IgD-negative memory B cell (primary cell): ENCODE results near the gene MTMR1. TPM values are rescaled to one million over a fixed set of nuclear protein-coding genes. Genes with fewer than 3 reads are reported as not detected.

Source experiments
- H3K27ac Mint-ChIP-seq, 3 donors: one replicate each; pipeline ENCODE4 v1.8.0; 2020 to 2022; ENCODE audit warnings: mild to moderate bottlenecking in 3 of 3, mixed read lengths in 3 of 3, moderate library complexity in 1 of 3
- H3K27me3 Mint-ChIP-seq: one replicate; pipeline ENCODE4 v1.8.0; 2021; ENCODE audit warnings: mixed read lengths
- H3K36me3 Mint-ChIP-seq: one replicate; pipeline ENCODE4 v1.8.0; 2020; ENCODE audit warnings: mild to moderate bottlenecking, mixed read lengths
- H3K4me1 Mint-ChIP-seq, 3 donors: one replicate each; pipeline ENCODE4 v1.8.0; 2020 to 2022; ENCODE audit warnings: mixed read lengths in 3 of 3, mild to moderate bottlenecking in 1 of 3
- H3K4me3 Mint-ChIP-seq, 4 donors: one replicate each; pipeline ENCODE4 v1.8.0; 2020 to 2022; ENCODE audit warnings: mild to moderate bottlenecking in 4 of 4, mixed read lengths in 4 of 4, moderate library complexity in 3 of 4
- H3K9me3 Mint-ChIP-seq, 3 donors: one replicate each; pipeline ENCODE4 v1.8.0; 2020 to 2021; ENCODE audit warnings: mixed read lengths in 3 of 3, mild to moderate bottlenecking in 1 of 3
- polyA plus RNA-seq: library from polyadenylated mRNA; unstranded; fragments of 300-500 nt; fragmentation: Illumina TruSeq; gene quantifications from one replicate; pipeline ENCODE4 v1.2.3, GENCODE V29; 2021

The MTMR1 gene
- polyA plus RNA-seq, 1 donor from 2014 or later, result 19.0 TPM

GRCh38 chrX:150688911-150689451 is 4.2 kb upstream of the MTMR1 start:
- H3K36me3 Mint-ChIP-seq, result no peaks in the 10 kb centered on the region
- peaks cover 6 to 19% (median 6%) of the 10 kb centered on the region in 3 donors for H3K4me1 Mint-ChIP-seq
- H3K9me3 Mint-ChIP-seq, result no peaks in the 10 kb centered on the region
- peaks cover 1% of the 10 kb centered on the region for H3K27me3 Mint-ChIP-seq
- peak overlapping the region in 1 of 4 donors; percentile 70 for H3K4me3 Mint-ChIP-seq
- H3K27ac Mint-ChIP-seq, result peak overlapping the region in 2 of 3 donors; percentile 4 to 31

- Mint-ChIP-seq H3K4me1 (peaks cover 13 to 25% (median 14%) of the 10 kb centered on the region in 3 donors), H3K27ac (no peak overlapping the region), H3K27me3 (peaks cover 1% of the 10 kb centered on the region), H3K36me3 (no peaks in the 10 kb centered on the region), H3K4me3 (no peak overlapping the region), H3K9me3 (no peaks in the 10 kb centered on the region)
Observed at GRCh38 chrX:150690126-150690525, 3.1 kb upstream of the MTMR1 start.

GRCh38 chrX:150692296-150692695 is 900 bp upstream of the MTMR1 start:
- Mint-ChIP-seq H3K4me1 (peaks cover 22 to 40% (median 30%) of the 10 kb centered on the region in 3 donors), H3K27me3 (peaks cover 1% of the 10 kb centered on the region)

GRCh38 chrX:150693725-150694574 is 754 bp downstream of the MTMR1 start:
- H3K9me3 Mint-ChIP-seq, result no peaks in the 10 kb centered on the region
- H3K4me1 Mint-ChIP-seq, result peaks cover 22 to 36% (median 28%) of the 10 kb centered on the region in 3 donors
- H3K36me3 Mint-ChIP-seq, result no peaks in the 10 kb centered on the region
- no peaks in the 10 kb centered on the region for H3K27me3 Mint-ChIP-seq
- peak overlapping the region; percentile 99 for H3K27ac Mint-ChIP-seq
- H3K4me3 Mint-ChIP-seq, result peak overlapping the region; percentile 91 to 97 (median 95)

More at GRCh38 chrX:150692296-150692695, 900 bp upstream of the MTMR1 start:
- Mint-ChIP-seq H3K9me3 (no peaks in the 10 kb centered on the region), H3K36me3 (no peaks in the 10 kb centered on the region), H3K4me3 (peak overlapping the region; percentile 81 to 93 (median 84)), H3K27ac (peak overlapping the region; percentile 79 to 92 (median 87))

- Mint-ChIP-seq H3K27ac (peak overlapping the region; percentile 91 to 99 (median 97)), H3K4me3 (peak overlapping the region; percentile 35 to 93 (median 84)), H3K4me1 (peaks cover 23 to 35% (median 25%) of the 10 kb centered on the region in 3 donors), H3K9me3 (no peaks in the 10 kb centered on the region), H3K27me3 (no peaks in the 10 kb centered on the region), H3K36me3 (no peaks in the 10 kb centered on the region)
Observed at GRCh38 chrX:150694738-150695410, 1.7 kb downstream of the MTMR1 start.

GRCh38 chrX:150696331-150696730 is 3.1 kb downstream of the MTMR1 start:
- Mint-ChIP-seq H3K36me3 (no peaks in the 10 kb centered on the region), H3K4me3 (peak overlapping the region; percentile 34 to 93 (median 85)), H3K27me3 (no peaks in the 10 kb centered on the region), H3K27ac (peak overlapping the region; percentile 63 to 99 (median 97)), H3K4me1 (peaks cover 28 to 42% (median 30%) of the 10 kb centered on the region in 3 donors), H3K9me3 (no peaks in the 10 kb centered on the region)

- H3K4me1 Mint-ChIP-seq, result peaks cover 28 to 41% (median 33%) of the 10 kb centered on the region in 3 donors
- no peaks in the 10 kb centered on the region for H3K36me3 Mint-ChIP-seq
- peak overlapping the region in 2 of 3 donors; percentile 24 to 99 for H3K27ac Mint-ChIP-seq
- H3K27me3 Mint-ChIP-seq, result no peaks in the 10 kb centered on the region
- no peaks in the 10 kb centered on the region for H3K9me3 Mint-ChIP-seq
- peak overlapping the region; percentile 21 to 93 (median 85) for H3K4me3 Mint-ChIP-seq
Observed at GRCh38 chrX:150696866-150697265, 3.7 kb downstream of the MTMR1 start.

GRCh38 chrX:150697641-150698040 is 4.4 kb downstream of the MTMR1 start:
- peak overlapping the region in 2 of 3 donors; percentile 24 to 71 for H3K27ac Mint-ChIP-seq
- H3K27me3 Mint-ChIP-seq, result no peaks in the 10 kb centered on the region
- H3K36me3 Mint-ChIP-seq, result no peaks in the 10 kb centered on the region
- peak overlapping the region in 1 of 4 donors; percentile 68 for H3K4me3 Mint-ChIP-seq
- no peaks in the 10 kb centered on the region for H3K9me3 Mint-ChIP-seq
- H3K4me1 Mint-ChIP-seq, result peaks cover 24 to 34% (median 33%) of the 10 kb centered on the region in 3 donors

- Mint-ChIP-seq H3K27ac (no peak overlapping the region), H3K36me3 (no peaks in the 10 kb centered on the region), H3K4me1 (peaks cover 22 to 37% (median 34%) of the 10 kb centered on the region in 3 donors), H3K4me3 (no peak overlapping the region), H3K9me3 (no peaks in the 10 kb centered on the region), H3K27me3 (no peaks in the 10 kb centered on the region)
Observed at GRCh38 chrX:150698981-150699380, 5.8 kb downstream of the MTMR1 start.

- Mint-ChIP-seq H3K27ac (no peak overlapping the region), H3K9me3 (no peaks in the 10 kb centered on the region), H3K4me3 (peak overlapping the region in 1 of 4 donors; percentile 23), H3K36me3 (no peaks in the 10 kb centered on the region), H3K27me3 (no peaks in the 10 kb centered on the region), H3K4me1 (peaks cover 21 to 31% (median 26%) of the 10 kb centered on the region in 3 donors)
Observed at GRCh38 chrX:150700107-150700506, 6.9 kb downstream of the MTMR1 start.

GRCh38 chrX:150701377-150701776 is 8.2 kb downstream of the MTMR1 start:
- peaks cover 14 to 22% (median 17%) of the 10 kb centered on the region in 3 donors for H3K4me1 Mint-ChIP-seq
- no peaks in the 10 kb centered on the region for H3K9me3 Mint-ChIP-seq
- no peaks in the 10 kb centered on the region for H3K27me3 Mint-ChIP-seq
- H3K36me3 Mint-ChIP-seq, result no peaks in the 10 kb centered on the region
- no peak overlapping the region for H3K4me3 Mint-ChIP-seq
- no peak overlapping the region for H3K27ac Mint-ChIP-seq

- Mint-ChIP-seq H3K36me3 (no peaks in the 10 kb centered on the region), H3K9me3 (no peaks in the 10 kb centered on the region), H3K27me3 (no peaks in the 10 kb centered on the region), H3K4me1 (peaks cover 10 to 18% (median 15%) of the 10 kb centered on the region in 3 donors), H3K27ac (no peak overlapping the region), H3K4me3 (no peak overlapping the region)
Observed at GRCh38 chrX:150702966-150703694, 9.9 kb downstream of the MTMR1 start.

GRCh38 chrX:150703695-150703974 is 10.4 kb downstream of the MTMR1 start:
- Mint-ChIP-seq H3K4me1 (peaks cover 10 to 18% (median 15%) of the 10 kb centered on the region in 3 donors), H3K36me3 (no peaks in the 10 kb centered on the region), H3K27me3 (no peaks in the 10 kb centered on the region), H3K4me3 (no peak overlapping the region), H3K27ac (no peak overlapping the region), H3K9me3 (no peaks in the 10 kb centered on the region)

- peaks cover 10 to 18% (median 15%) of the 10 kb centered on the region in 3 donors for H3K4me1 Mint-ChIP-seq
- no peak overlapping the region for H3K4me3 Mint-ChIP-seq
- H3K36me3 Mint-ChIP-seq, result no peaks in the 10 kb centered on the region
- no peaks in the 10 kb centered on the region for H3K9me3 Mint-ChIP-seq
- no peaks in the 10 kb centered on the region for H3K27me3 Mint-ChIP-seq
- no peak overlapping the region for H3K27ac Mint-ChIP-seq
Observed at GRCh38 chrX:150704030-150704613, 10.9 kb downstream of the MTMR1 start.
